Memory B cell (primary cell): ENCODE results near the gene NFIA.

Experiments
- ATAC-seq: fragments of 150-1000 bp; cut with Tn5 transposase; 2 replicates; pipeline ENCODE4 v1.10.0; 2021; ENCODE audit warnings: low read depth, mild to moderate bottlenecking, moderate library complexity
- DNase-seq, 2 donors: peaks; one replicate each; pipeline ENCODE4 v3.0.0; 2022; ENCODE audit warnings: low spot score in 2 of 2
- H3K27ac Mint-ChIP-seq: one replicate; pipeline ENCODE4 v1.8.0; 2022; ENCODE audit warnings: mild to moderate bottlenecking, moderate library complexity, mixed read lengths
- H3K27me3 Mint-ChIP-seq: one replicate; pipeline ENCODE4 v1.8.0; 2022; ENCODE audit warnings: mixed read lengths
- H3K36me3 Mint-ChIP-seq: one replicate; pipeline ENCODE4 v1.8.0; 2022; ENCODE audit warnings: mild to moderate bottlenecking, mixed read lengths
- H3K4me1 Mint-ChIP-seq: one replicate; pipeline ENCODE4 v1.8.0; 2022; ENCODE audit warnings: mixed read lengths
- H3K4me3 Mint-ChIP-seq: one replicate; pipeline ENCODE4 v1.8.0; 2022; ENCODE audit warnings: mild to moderate bottlenecking, moderate library complexity, mixed read lengths
- H3K9me3 Mint-ChIP-seq: one replicate; pipeline ENCODE4 v1.8.0; 2022; ENCODE audit warnings: mixed read lengths

The NFIA gene

DNA sequence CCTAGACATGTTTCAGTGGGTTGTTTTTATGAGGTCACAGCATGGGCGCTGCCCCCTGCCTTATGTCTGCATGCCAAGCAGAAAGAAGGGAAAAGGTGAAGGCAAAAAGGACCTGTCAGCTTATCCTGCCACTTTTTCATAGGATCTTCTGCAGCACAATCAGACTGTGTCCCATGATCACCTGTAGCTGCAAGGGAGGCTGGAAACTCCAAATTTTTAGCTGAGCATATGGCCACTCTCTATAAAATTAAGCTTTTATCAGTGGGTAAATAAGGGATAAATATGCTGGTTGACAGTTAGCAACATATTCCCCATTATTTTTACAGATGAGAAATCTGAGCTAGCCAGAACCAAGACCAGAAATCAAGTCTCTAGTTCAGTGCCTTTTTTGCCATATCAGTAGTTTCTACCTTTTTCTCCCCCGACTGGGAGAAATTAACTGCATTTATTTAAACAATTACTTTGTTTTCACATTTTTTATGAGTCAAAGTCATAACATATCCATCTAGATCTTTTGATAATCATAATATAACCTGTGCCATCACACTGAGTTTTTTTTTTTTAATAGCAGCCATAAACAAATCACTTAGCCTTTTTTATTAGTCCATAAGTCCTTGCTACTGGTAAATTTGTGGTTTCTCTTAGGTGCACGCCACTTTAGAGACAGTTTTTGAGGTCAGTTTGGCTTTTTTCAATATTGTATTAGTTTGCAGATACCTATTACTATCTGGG is 307.0 kb downstream of the NFIA start:
- H3K27ac Mint-ChIP-seq: no peak overlapping the region
- DNase-seq: no peak

DNA sequence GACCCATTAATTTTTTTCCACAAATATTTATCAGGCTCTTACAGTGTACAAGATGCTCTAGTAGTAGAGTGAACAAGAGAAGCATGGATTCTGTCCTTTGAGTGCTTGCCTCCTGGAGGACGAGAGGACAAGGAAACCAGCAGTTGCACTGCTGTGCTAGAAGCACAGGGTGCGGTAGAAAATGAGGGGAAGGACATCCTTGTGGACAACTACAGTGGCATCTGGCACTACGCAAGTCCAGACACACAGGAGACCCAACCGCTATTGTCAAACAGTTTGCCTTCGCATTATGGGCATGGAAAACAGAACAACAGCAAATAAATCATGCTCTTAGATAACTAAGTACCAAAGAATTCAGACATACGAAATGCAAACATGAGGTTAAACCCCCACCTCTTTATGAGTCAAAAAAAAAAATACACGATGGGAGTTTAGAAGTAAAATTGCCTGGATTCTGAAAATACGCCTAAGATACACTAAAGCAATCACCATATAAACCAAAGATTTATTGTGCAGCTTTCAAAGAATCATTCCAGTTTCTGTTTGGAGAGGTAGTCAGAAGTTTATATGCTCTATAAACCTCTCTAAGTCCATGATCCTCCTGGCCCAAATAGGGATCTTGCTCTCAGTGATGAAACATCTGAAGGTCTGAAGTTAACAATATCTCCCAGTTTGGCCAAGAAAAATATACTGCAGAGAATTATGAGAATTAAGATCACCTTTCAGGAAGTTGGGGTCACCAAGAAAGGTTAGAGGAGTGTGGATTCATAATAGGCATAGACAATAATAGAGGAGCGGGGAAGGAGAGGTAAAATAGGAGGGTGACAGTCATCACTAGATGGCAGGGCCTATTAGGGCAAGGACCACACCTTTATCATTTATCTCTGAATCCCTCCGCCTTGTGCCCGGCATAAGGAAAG is 307.8 kb downstream of the NFIA start:
- Mint-ChIP-seq H3K27me3 (no peaks in the 10 kb centered on the region), H3K4me1 (peaks cover 8% of the 10 kb centered on the region), H3K9me3 (no peaks in the 10 kb centered on the region), H3K27ac (no peak overlapping the region), H3K4me3 (no peak overlapping the region), H3K36me3 (no peaks in the 10 kb centered on the region)
- ATAC-seq: no peak
- DNase-seq: no peak

More for the DNA sequence above, 307.0 kb downstream of the NFIA start:
- Mint-ChIP-seq H3K9me3 (no peaks in the 10 kb centered on the region), H3K27me3 (no peaks in the 10 kb centered on the region), H3K4me3 (no peak overlapping the region), H3K36me3 (no peaks in the 10 kb centered on the region), H3K4me1 (peaks cover 8% of the 10 kb centered on the region)
- ATAC-seq: no peak

DNA sequence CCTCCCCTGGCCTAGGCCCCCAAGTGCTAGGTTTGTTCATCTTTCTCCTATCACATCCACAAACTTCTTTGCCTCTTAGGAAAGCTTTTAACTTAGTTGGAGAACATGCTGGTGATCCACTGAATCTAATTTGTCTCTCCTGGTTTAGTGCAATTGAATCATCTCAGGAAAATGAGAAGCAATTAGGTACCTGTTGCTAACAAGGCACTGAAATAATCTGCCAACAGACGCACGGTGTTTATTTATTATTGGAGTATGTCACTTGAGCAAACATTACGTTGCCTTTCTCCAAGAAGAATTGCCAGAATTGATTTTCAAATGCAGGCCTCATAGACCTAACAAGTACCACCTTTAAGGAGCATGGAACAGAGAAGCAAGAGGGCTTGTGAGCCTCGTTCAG is 309.4 kb downstream of the NFIA start:
- H3K4me1 Mint-ChIP-seq: peaks cover 8% of the 10 kb centered on the region
- H3K4me3 Mint-ChIP-seq: no peak overlapping the region
- ATAC-seq (no peak), DNase-seq (no peak)
- H3K27me3 Mint-ChIP-seq: peaks cover 1% of the 10 kb centered on the region
- H3K27ac Mint-ChIP-seq: no peak overlapping the region
- no peaks in the 10 kb centered on the region for H3K9me3 Mint-ChIP-seq
- H3K36me3 Mint-ChIP-seq: no peaks in the 10 kb centered on the region

DNA sequence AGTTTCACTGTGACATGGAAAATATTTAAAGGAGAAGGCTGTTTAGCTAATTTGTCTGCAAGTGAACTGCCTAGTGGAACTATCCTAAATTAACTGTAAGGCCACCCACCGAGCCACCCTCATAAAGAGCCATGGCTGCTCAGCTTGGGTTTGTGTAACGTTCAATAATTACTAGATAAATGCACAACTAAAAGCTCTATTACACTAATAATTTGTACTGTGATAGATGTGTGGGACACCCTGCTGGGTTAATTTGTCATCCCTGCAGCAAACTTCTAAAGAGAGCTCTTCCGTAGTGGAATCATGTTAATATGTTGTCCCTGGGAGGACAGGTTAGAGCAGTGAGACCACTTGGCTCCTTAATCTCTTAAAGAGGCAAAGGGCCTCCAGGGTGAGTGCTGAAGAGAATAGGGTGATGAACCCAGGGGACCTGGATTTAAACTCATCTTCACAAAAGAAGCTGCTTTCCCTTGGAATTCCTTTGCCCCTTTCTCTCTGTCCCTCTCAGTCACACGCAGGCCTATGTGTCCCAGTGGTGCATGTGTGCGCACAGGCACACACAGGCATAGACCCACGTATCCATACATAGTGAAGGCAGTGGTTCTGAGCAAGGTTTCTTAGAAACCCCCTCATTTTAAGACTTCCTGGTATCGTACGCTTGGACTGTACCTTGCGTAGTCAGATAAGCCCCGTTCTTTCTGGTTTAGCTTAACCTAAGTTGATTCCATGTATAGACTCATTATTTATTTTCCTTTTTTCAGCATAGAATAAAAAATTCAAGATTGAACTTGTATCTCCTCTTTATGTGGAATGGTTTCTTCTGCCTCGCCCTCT is 310.3 kb downstream of the NFIA start:
- H3K4me1 Mint-ChIP-seq: peaks cover 1% of the 10 kb centered on the region
- peaks cover 1% of the 10 kb centered on the region for H3K27me3 Mint-ChIP-seq
- no peaks in the 10 kb centered on the region for H3K36me3 Mint-ChIP-seq
- no peaks in the 10 kb centered on the region for H3K9me3 Mint-ChIP-seq
- H3K4me3 Mint-ChIP-seq: no peak overlapping the region
- no peak for DNase-seq
- H3K27ac Mint-ChIP-seq: no peak overlapping the region
- no peak for ATAC-seq

DNA sequence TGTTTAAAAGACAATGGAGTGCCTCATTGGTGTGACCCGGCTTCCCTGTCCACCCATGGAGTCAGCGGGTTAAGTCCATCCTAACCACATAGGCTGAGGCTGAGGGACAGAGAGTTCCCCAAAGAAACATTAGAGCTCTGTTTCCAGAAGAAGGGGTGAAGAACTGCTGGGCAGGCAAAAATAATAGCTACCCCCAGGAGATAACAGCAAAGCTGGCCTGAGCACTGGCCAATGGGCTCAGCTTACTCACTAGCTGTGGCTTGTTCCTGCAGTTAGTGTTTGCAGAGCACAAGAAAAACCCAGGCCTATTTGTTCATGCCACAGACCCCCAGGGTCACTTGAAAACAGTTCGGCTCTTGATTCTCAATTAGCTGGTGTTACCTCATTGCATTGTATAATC is 311.2 kb downstream of the NFIA start:
- Mint-ChIP-seq H3K27me3 (peaks cover 1% of the 10 kb centered on the region), H3K27ac (no peak overlapping the region), H3K4me1 (no peaks in the 10 kb centered on the region), H3K9me3 (no peaks in the 10 kb centered on the region), H3K36me3 (no peaks in the 10 kb centered on the region), H3K4me3 (no peak overlapping the region)
- ATAC-seq (no peak), DNase-seq (no peak)

DNA sequence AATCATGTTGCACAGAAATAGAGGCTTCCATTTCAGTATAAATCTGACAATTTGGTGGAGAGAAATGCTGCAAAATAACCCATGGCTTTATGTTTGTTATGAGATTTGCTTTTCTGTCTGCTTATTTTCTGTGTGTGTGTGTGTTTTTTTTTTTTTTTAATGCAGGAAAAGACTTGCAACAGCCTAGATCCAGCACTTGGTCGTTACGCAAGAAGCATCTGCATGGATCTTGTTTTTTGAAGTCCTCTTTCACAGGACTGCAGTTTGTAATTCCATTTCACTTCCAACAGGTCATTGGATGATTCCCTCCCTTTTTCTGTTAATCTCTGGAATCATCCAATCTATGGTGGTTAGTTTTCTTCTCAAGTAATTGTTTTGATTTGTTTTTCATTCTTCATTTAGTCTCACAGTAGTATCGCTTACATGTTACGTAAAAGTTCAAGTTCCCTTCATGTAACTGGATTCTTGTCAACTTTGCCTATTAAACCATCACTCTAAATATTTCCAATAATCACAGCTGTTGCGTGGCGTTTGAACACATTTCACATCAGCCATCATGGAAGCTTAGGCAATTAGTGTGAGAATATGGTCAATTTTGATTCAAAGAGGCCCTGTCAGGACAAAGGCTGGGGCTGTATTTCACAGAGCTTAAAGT is 312.9 kb downstream of the NFIA start:
- peaks cover 1% of the 10 kb centered on the region for H3K27me3 Mint-ChIP-seq
- no peaks in the 10 kb centered on the region for H3K36me3 Mint-ChIP-seq
- ATAC-seq: no peak
- H3K4me1 Mint-ChIP-seq: no peaks in the 10 kb centered on the region
- no peak overlapping the region for H3K4me3 Mint-ChIP-seq
- no peak overlapping the region for H3K27ac Mint-ChIP-seq
- no peak for DNase-seq
- no peaks in the 10 kb centered on the region for H3K9me3 Mint-ChIP-seq

DNA sequence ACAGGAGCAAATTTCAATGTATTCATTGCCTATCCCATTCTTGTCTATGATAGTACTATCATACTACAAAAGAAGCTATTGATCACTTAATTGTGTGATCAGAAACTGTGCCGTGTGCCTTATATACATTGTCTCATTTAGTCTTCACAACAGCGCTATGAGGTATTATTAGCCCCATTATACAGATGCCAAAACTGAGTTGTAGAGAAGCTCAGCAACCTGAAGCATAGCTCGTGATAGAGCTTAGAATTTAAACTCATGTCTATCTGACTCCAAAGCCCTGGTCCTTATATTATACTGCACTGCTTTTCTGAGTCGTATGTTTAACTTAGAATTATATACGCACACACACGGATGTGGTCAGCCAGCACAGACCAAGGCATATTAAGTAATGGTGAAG is 315.1 kb downstream of the NFIA start:
- no peaks in the 10 kb centered on the region for H3K4me1 Mint-ChIP-seq
- H3K27ac Mint-ChIP-seq: no peak overlapping the region
- H3K36me3 Mint-ChIP-seq: no peaks in the 10 kb centered on the region
- no peaks in the 10 kb centered on the region for H3K9me3 Mint-ChIP-seq
- H3K4me3 Mint-ChIP-seq: no peak overlapping the region
- peaks cover 3% of the 10 kb centered on the region for H3K27me3 Mint-ChIP-seq
- no peak for DNase-seq
- ATAC-seq: no peak

DNA sequence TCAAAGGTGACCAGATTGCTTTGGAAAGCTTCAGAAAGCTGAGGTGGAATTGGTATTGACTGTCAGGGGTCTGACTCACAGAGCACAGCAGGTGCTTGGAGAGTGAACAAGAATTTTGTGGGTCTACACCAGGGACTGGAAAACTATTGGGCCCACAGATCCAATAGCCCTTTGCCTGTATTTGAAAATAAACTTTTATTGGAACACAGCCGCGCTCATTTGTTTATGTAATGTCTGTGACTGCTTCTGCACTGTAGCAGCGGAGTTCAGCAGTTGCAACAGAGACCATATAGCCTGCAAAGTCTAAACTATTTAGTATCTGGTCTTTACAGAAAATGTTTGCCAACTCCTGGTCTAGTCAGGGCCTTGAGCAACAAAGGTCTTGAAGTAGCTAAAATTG is 315.6 kb downstream of the NFIA start:
- no peaks in the 10 kb centered on the region for H3K36me3 Mint-ChIP-seq
- H3K9me3 Mint-ChIP-seq: no peaks in the 10 kb centered on the region
- ATAC-seq (no peak), DNase-seq (no peak)
- H3K4me3 Mint-ChIP-seq: no peak overlapping the region
- H3K27ac Mint-ChIP-seq: no peak overlapping the region
- peaks cover 3% of the 10 kb centered on the region for H3K27me3 Mint-ChIP-seq
- H3K4me1 Mint-ChIP-seq: no peaks in the 10 kb centered on the region

DNA sequence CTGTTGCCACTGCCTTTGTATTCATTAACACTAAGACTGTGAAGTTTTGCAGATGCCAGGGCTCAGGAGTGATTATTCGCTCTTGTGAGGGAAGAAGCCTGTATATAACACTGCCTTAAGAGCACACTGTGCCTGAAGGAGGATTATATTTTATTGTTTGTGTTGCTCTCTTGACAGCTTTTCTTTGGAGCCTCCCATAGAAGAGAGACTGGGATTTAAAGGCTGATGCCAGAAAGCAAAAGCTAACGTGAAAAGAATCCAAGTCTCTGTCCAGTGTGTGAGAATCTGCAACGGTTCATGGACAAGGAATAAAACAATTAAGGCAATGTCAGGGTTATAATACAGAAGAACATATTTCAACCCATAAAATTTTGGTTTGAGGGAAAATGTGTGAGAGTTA is 316.8 kb downstream of the NFIA start:
- ATAC-seq (no peak), DNase-seq (no peak)
- Mint-ChIP-seq H3K27me3 (peaks cover 3% of the 10 kb centered on the region), H3K4me1 (no peaks in the 10 kb centered on the region), H3K27ac (no peak overlapping the region), H3K9me3 (no peaks in the 10 kb centered on the region), H3K36me3 (no peaks in the 10 kb centered on the region), H3K4me3 (no peak overlapping the region)

DNA sequence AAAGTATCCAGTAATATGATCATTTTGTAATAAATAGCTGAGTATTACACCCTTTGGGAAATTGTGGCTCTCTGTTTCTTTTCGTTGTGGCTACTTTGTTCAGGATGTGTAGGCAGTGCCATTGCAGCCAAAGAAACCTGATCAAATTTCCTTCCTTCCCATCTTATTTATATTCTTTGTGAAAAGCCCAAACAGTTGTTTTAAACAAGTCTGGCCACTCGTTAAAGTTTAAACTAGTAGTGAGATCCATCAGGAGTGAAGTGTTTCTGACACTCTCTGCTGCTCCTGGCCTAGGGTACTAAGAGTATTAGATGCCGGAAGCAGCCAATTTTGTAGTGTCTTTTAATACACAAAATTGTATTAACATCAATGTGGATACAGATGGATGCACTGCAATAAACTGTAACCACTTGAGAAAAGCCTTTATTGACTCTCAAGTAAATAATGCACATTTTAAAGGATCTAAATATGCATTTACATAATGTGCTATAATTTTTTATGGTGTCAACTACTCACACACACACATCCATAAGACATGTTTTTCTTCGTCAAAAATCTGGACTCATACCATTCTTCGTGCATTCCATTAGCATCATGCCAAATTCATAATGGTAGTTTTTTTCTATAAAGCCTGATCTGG is 317.9 kb downstream of the NFIA start:
- H3K36me3 Mint-ChIP-seq: no peaks in the 10 kb centered on the region
- ATAC-seq: no peak
- peaks cover 3% of the 10 kb centered on the region for H3K27me3 Mint-ChIP-seq
- H3K4me3 Mint-ChIP-seq: no peak overlapping the region
- H3K27ac Mint-ChIP-seq: no peak overlapping the region
- H3K9me3 Mint-ChIP-seq: no peaks in the 10 kb centered on the region
- DNase-seq: no peak
- H3K4me1 Mint-ChIP-seq: no peaks in the 10 kb centered on the region

DNA sequence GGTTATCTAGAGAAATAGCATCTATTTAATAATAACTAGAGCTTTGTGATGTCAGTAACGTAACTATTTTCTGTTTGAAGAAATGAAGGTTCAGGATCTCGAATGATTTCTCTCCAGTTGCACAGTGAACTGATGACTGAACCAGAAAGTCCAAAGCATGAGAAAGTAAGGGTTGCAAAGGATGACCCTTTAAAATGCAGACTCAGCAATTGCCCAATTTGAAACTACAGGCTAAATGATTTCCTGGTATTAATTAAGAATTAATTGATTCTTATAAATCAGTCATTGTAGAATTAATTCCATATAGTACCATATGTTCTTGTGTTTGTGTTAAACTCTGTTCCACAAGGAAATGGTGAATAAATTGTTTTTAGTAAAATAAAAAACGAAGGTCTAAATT is 318.6 kb downstream of the NFIA start:
- no peaks in the 10 kb centered on the region for H3K4me1 Mint-ChIP-seq
- DNase-seq (no peak), ATAC-seq (no peak)
- H3K4me3 Mint-ChIP-seq: no peak overlapping the region
- no peaks in the 10 kb centered on the region for H3K9me3 Mint-ChIP-seq
- H3K27me3 Mint-ChIP-seq: peaks cover 2% of the 10 kb centered on the region
- no peak overlapping the region for H3K27ac Mint-ChIP-seq
- no peaks in the 10 kb centered on the region for H3K36me3 Mint-ChIP-seq

DNA sequence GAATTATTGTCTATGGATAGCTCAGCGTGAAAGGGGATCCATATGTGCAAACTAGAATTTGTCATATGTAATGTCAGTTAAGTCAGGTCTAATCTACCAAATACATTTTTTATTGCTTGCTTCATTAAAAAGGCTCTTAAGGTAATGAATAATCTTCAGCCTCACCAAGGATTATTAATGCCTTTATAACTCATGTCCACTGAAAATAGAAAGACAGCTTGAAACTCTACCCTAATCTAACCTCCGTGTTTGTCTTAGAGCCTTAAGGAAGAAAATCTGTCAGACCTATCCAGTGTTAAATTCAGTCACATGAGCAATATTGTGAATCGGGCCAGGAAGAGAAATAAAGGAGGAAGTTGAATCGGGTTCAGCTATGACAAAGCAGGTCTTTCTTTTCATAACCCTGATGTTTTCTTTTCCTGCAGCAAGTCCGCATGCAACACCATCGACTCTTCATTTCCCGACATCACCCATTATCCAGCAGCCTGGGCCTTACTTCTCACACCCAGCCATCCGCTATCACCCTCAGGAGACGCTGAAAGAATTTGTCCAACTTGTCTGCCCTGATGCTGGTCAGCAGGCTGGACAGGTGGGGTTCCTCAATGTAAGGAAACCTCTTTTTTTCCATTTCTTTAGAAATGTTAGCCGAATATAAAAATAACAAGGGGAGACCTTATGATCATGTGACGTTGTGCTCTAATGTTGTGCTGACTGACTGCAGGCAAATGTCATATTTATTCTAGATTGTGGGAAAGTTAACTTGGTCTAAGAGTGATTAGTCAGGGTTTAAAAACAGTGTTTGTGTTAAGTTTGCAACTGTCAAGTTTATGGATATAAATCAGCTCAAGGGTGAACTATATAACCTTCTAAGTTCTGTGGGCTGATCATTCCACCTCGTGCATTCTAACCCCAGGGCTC is 321.6 kb downstream of the NFIA start:
- Mint-ChIP-seq H3K36me3 (peaks cover 1% of the 10 kb centered on the region), H3K4me3 (no peak overlapping the region), H3K9me3 (no peaks in the 10 kb centered on the region), H3K27me3 (peaks cover 6% of the 10 kb centered on the region), H3K4me1 (no peaks in the 10 kb centered on the region), H3K27ac (no peak overlapping the region)
- DNase-seq (no peak), ATAC-seq (no peak)
